ENCODE results near the gene HIPK4. TPM values are rescaled to one million over a fixed set of nuclear protein-coding genes. Genes with fewer than 3 reads are reported as not detected.

Gene HIPK4
- total and polyA plus RNA-seq, 9 of the 15 experiments (the other 6 are each of a cell fraction or from before 2014, with no cell fraction given), result 0.06 to 0.09 TPM; not detected in 7

- TF ChIP-seq TFAP4 (CRISPR knock-in tag; IDR thresholded peaks at IDR 0.05; ENCODE audit: borderline replicate concordance) (peak; percentile 93), ZFP30 (CRISPR knock-in tag; IDR thresholded peaks at IDR 0.05; ENCODE audit: borderline replicate concordance) (no peak), ZKSCAN1 (IDR thresholded peaks at IDR 0.05; ENCODE audit: low read depth, low read length) (0 out of 2 replicates have a peak, but pooled peaks have one; percentile 16), YBX1 (IDR thresholded peaks at IDR 0.05) (no peak), GTF3C2 (IDR thresholded peaks at IDR 0.05; ENCODE audit: borderline replicate concordance, extremely low read depth, insufficient read length) (no peak), RFX7 (CRISPR knock-in tag; IDR thresholded peaks at IDR 0.05) (no peak), AFF1 (IDR thresholded peaks at IDR 0.05; ENCODE audit: low read depth in 1 of 2, partially characterized antibody in 2 of 2) (peak in 1 of 2 experiments; percentile 71), RAD21 (CRISPR knock-in tag; conservative IDR thresholded peaks at IDR 0.05 in 1 of 2, IDR thresholded peaks at IDR 0.05 in 1 of 2) (no peak), DACH1 (IDR thresholded peaks at IDR 0.05; ENCODE audit: partially characterized antibody) (peak; percentile 54), TAF15 (IDR thresholded peaks at IDR 0.05; ENCODE audit: low read depth, low read length) (no peak), RBM25 (IDR thresholded peaks at IDR 0.05; ENCODE audit: low read depth, low read length, severe bottlenecking) (peak; percentile 39), C11orf30 (IDR thresholded peaks at IDR 0.05; ENCODE audit: low read depth) (peak; percentile 82), RFX5 (IDR thresholded peaks at IDR 0.05; ENCODE audit: low read depth, low read length) (no peak), ZNF124 (CRISPR knock-in tag; IDR thresholded peaks at IDR 0.05) (no peak), NFE2 (IDR thresholded peaks at IDR 0.05; ENCODE audit: low read depth) (peak; percentile 21; the same call in 1 of the 2 replicates), BCOR (IDR thresholded peaks at IDR 0.05) (peak; percentile 90), ETV6 (IDR thresholded peaks at IDR 0.05; ENCODE audit: borderline replicate concordance in 1 of 2, low read depth in 2 of 2, low read length in 1 of 2) (no peak), ETV6 (CRISPR knock-in tag; IDR thresholded peaks at IDR 0.05; ENCODE audit: borderline replicate concordance) (no peak), CBFA2T2 (conservative IDR thresholded peaks at IDR 0.05) (peak; percentile 100), PHF20 (IDR thresholded peaks at IDR 0.05; ENCODE audit: partially characterized antibody) (peak; percentile 94), HNRNPK (IDR thresholded peaks at IDR 0.05; ENCODE audit: low read depth, low read length, poor library complexity, severe bottlenecking) (no peak)
These were observed 41.7 kb downstream of the HIPK4 start, which contains the start of the genes C19orf47 and PLD3 (continued) for GRCh38 chr19:40348125-40348913.

Measured in K562 (cell line).